OCI-LY1 (cell line): ENCODE measurements around the gene ZBTB22.
A peak's percentile ranks its signal among the peaks of the same experiment; 100 is the strongest.

Source experiments
- H2AFZ ChIP-seq: fragments of 200-600 bp; sonication (generic), shearing (Covaris generic); 2 replicates; pipeline ENCODE4 v1.6.0; 2014; ENCODE audit warnings: antibody characterized with exemption, mild to moderate bottlenecking, low read length
- H3F3A ChIP-seq: fragments of 200-600 bp; sonication (generic), shearing (Covaris generic); 2 replicates; pipeline ENCODE4 v1.6.0; 2014; ENCODE audit warnings: mild to moderate bottlenecking, antibody characterized with exemption, low read length, moderate library complexity; ENCODE audit not compliant: insufficient read depth
- H3K27ac ChIP-seq: fragments of 200-600 bp; sonication (generic); 2 replicates; pipeline ENCODE4 v1.5.1; 2014; ENCODE audit warnings: low read length, mixed run types, mild to moderate bottlenecking, low read depth; ENCODE audit not compliant: poor library complexity, severe bottlenecking
- H3K27me3 ChIP-seq: fragments of 200-600 bp; sonication (generic); 2 replicates; pipeline ENCODE4 v1.6.0; 2014; ENCODE audit warnings: antibody characterized with exemption, mild to moderate bottlenecking, low read length, moderate library complexity; ENCODE audit not compliant: insufficient read depth
- H3K36me3 ChIP-seq: fragments of 200-600 bp; sonication (generic); 2 replicates; pipeline ENCODE4 v1.6.1; 2014; ENCODE audit warnings: mild to moderate bottlenecking, antibody characterized with exemption, low read length, moderate library complexity, mixed read lengths; ENCODE audit not compliant: insufficient read depth
- H3K4me1 ChIP-seq: fragments of 200-600 bp; sonication (generic); 2 replicates; pipeline ENCODE4 v1.5.1; 2014; ENCODE audit warnings: mild to moderate bottlenecking, low read length, moderate library complexity; ENCODE audit not compliant: insufficient read depth, severe bottlenecking
- H3K4me2 ChIP-seq: fragments of 200-600 bp; sonication (generic), shearing (Covaris generic); 2 replicates; pipeline ENCODE4 v1.6.1; 2014; ENCODE audit warnings: low read length
- H3K4me3 ChIP-seq: fragments of 200-600 bp; sonication (generic); 2 replicates; pipeline ENCODE4 v1.5.1; 2014; ENCODE audit warnings: low read length, low read depth, mild to moderate bottlenecking, mixed read lengths; ENCODE audit not compliant: poor library complexity, severe bottlenecking
- H3K79me2 ChIP-seq: fragments of 200-600 bp; shearing (Covaris generic); 2 replicates; pipeline ENCODE4 v1.6.1; 2016; ENCODE audit warnings: mixed run types, low read length, mixed read lengths; ENCODE audit not compliant: insufficient read depth
- H3K9ac ChIP-seq: fragments of 200-600 bp; sonication (generic), shearing (Covaris generic); 2 replicates; pipeline ENCODE4 v1.6.1; 2014; ENCODE audit warnings: mild to moderate bottlenecking, low read length, mixed read lengths
- H3K9me2 ChIP-seq: fragments of 200-600 bp; sonication (generic), shearing (Covaris generic); 2 replicates; pipeline ENCODE4 v1.6.1; 2014; ENCODE audit warnings: low read depth, mild to moderate bottlenecking, low read length, mixed read lengths
- H3K9me3 ChIP-seq: fragments of 200-600 bp; shearing (Covaris generic); 2 replicates; pipeline ENCODE4 v1.6.1; 2014; ENCODE audit warnings: low read length, mixed read lengths
- H4K20me1 ChIP-seq: fragments of 200-600 bp; sonication (generic), shearing (Covaris generic); 2 replicates; pipeline ENCODE4 v1.6.0; 2016; ENCODE audit warnings: mild to moderate bottlenecking, low read length; ENCODE audit not compliant: insufficient read depth
- EZH2 ChIP-seq: fragments of 200-600 bp; sonication (generic), shearing (Covaris generic); IDR thresholded peaks from 2 replicates; pipeline ENCODE4 v1.8.0; 2017; ENCODE audit warnings: borderline replicate concordance, mixed run types, mild to moderate bottlenecking, antibody characterized with exemption, low read length, moderate library complexity, mixed read lengths
- TF ChIP-seq, protein P1 (sequence below): fragments of 200-600 bp; sonication (generic), shearing (Covaris generic); IDR thresholded peaks from 2 replicates; pipeline ENCODE4 v1.5.1; 2017; ENCODE audit warnings: mild to moderate bottlenecking, antibody characterized with exemption, low read length, moderate library complexity, mixed read lengths

The ZBTB22 gene

DNA sequence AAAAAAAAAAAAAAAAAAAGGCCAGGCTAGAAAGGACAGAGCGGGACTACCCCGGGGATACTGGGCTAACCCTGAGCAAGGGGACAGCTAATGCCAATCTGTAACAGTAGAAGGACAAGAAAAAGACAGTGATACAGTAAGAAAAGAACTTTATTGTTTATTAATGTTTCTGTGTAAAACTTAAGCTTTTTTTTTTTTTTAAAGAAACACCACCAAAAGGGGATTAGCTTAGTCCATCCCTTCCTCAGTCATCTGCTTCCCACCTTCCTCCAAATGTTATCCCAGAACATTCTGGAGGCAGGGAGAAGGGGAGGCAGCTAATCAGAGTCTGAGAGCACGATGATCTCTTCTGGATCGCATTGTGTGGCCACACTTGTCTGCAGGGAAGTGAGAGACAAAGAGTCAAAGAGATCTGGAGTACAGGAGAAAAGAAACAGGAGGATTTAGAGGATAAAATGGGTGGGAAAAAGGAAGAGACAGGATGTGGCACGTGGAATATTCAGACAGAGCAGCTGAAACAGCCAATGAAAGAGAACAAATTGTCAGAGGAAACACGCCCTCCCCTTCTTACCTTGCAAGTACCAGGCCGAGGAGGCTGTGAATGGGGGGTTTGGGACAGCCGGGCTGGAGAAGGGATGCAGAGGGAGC is 1.0 kb upstream of the ZBTB22 start:
- Histone ChIP-seq H3K36me3 (peaks cover 32% of the 10 kb centered on the region), H3K27ac (peak overlapping the region; percentile 97), H2AFZ (no peak overlapping the region), H3K79me2 (peaks cover 10% of the 10 kb centered on the region; the same call in 1 of the 2 replicates), H4K20me1 (no peaks in the 10 kb centered on the region), H3K9me3 (no peaks in the 10 kb centered on the region), H3K27me3 (no peaks in the 10 kb centered on the region), H3F3A (peaks cover 4% of the 10 kb centered on the region; the same call in 1 of the 2 replicates), H3K9me2 (no peaks in the 10 kb centered on the region), H3K9ac (peak overlapping the region; percentile 54), H3K4me1 (peaks cover 53% of the 10 kb centered on the region), H3K4me3 (peak overlapping the region; percentile 66), H3K4me2 (peak overlapping the region; percentile 93)
- TF ChIP-seq, protein P1, sequence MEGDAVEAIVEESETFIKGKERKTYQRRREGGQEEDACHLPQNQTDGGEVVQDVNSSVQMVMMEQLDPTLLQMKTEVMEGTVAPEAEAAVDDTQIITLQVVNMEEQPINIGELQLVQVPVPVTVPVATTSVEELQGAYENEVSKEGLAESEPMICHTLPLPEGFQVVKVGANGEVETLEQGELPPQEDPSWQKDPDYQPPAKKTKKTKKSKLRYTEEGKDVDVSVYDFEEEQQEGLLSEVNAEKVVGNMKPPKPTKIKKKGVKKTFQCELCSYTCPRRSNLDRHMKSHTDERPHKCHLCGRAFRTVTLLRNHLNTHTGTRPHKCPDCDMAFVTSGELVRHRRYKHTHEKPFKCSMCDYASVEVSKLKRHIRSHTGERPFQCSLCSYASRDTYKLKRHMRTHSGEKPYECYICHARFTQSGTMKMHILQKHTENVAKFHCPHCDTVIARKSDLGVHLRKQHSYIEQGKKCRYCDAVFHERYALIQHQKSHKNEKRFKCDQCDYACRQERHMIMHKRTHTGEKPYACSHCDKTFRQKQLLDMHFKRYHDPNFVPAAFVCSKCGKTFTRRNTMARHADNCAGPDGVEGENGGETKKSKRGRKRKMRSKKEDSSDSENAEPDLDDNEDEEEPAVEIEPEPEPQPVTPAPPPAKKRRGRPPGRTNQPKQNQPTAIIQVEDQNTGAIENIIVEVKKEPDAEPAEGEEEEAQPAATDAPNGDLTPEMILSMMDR, result no peak
- no peak for TF ChIP-seq EZH2

DNA sequence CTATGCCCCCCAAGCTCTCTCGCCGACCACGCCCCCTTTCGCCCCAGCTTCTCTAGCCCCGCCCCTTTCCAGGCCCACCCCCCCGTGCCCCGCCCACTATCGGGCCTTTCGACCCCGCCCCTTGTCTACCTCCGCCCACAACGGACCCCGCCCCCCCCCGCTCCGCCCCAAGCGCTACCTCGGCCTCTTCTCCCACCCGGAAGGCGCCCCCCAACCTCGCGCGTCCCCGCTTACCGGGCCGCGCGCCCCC is 200 bp downstream of the ZBTB22 start:
- no peak for TF ChIP-seq EZH2
- TF ChIP-seq, protein P1, result no peak
- Histone ChIP-seq H3F3A (0 out of 2 replicates have a peak, but pooled peaks cover 4% of the 10 kb centered on the region), H3K9me3 (no peaks in the 10 kb centered on the region), H3K9me2 (no peaks in the 10 kb centered on the region), H3K4me2 (peak overlapping the region; percentile 53), H2AFZ (no peak overlapping the region), H3K27ac (no peak overlapping the region), H3K27me3 (no peaks in the 10 kb centered on the region), H3K79me2 (peaks cover 11% of the 10 kb centered on the region), H4K20me1 (no peaks in the 10 kb centered on the region), H3K9ac (no peak overlapping the region), H3K4me1 (peaks cover 53% of the 10 kb centered on the region), H3K4me3 (peak overlapping the region; percentile 66), H3K36me3 (peaks cover 34% of the 10 kb centered on the region)

DNA sequence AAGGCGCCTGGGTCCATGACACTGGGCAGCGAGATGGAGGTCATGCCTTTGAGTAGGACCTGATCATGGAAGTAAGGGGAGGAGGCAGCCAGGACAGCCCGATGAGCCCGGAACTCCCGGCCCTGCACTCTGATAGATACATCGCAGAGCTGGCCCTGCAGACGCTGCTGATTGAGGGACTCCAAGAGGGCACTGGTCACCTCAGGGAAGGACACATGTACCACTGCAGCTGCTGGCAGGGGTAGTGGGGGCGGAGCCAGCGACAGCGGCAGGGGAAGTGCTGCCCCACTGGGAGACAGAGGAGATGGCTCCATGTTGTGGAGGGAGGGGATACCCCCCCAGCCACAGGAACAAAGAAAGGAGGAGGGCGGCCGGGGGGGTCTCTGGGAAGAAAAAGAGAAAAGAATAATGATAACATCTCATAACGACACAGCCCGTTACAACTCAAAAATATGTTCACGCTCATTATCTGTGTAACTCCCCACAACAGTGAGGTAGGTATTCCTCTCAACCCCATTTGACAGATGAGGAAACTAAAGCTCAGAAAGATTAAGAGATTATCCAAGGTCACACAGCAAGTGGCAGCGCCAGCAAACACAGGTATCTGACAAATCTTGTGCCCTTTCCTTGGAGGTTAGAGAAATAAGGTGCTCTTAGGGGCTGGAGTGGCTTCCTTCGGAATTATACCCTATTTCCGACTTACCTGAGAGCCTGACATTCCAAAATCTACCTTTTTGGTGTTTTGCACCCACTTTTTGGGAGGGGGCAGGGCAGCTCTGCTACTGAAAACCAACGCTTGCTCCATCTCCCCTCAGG is 733 bp downstream of the ZBTB22 start:
- Histone ChIP-seq H2AFZ (no peak overlapping the region), H3K36me3 (peaks cover 40% of the 10 kb centered on the region), H3K79me2 (peaks cover 11% of the 10 kb centered on the region), H3K9me3 (no peaks in the 10 kb centered on the region), H3F3A (0 out of 2 replicates have a peak, but pooled peaks cover 4% of the 10 kb centered on the region), H3K4me2 (peak overlapping the region; percentile 53), H4K20me1 (no peaks in the 10 kb centered on the region), H3K4me1 (peaks cover 57% of the 10 kb centered on the region), H3K27me3 (no peaks in the 10 kb centered on the region), H3K9me2 (no peaks in the 10 kb centered on the region), H3K9ac (no peak overlapping the region), H3K27ac (no peak overlapping the region), H3K4me3 (peak overlapping the region; percentile 66)
- TF ChIP-seq, protein P1, result no peak
- TF ChIP-seq EZH2, result no peak
